GM23338 (cell line): ENCODE measurements around the gene PDK4.

ENCODE experiments used
- EZH2 ChIP-seq: fragments of 200-600 bp; sonication (generic); IDR thresholded peaks from one replicate; pipeline ENCODE4 v1.8.0; 2017; ENCODE audit warnings: antibody characterized with exemption, mild to moderate bottlenecking, low read depth; ENCODE audit not compliant: unreplicated experiment
- EZH2phosphoT487 ChIP-seq: fragments of 200-600 bp; sonication (generic); IDR thresholded peaks from one replicate; pipeline ENCODE4 v1.8.1; 2018; ENCODE audit warnings: antibody characterized with exemption; ENCODE audit not compliant: unreplicated experiment
- JUNB ChIP-seq: IDR thresholded peaks from one replicate; pipeline ENCODE4 v1.6.1; 2016; ENCODE audit warnings: antibody characterized with exemption; ENCODE audit not compliant: unreplicated experiment
- POLR2AphosphoS5 ChIP-seq: IDR thresholded peaks from 2 replicates; pipeline ENCODE4 v1.6.1; 2016; ENCODE audit warnings: antibody characterized with exemption, low read depth
- STAT1 ChIP-seq: IDR thresholded peaks from one replicate; pipeline ENCODE4 v1.6.1; 2016; ENCODE audit warnings: antibody characterized with exemption; ENCODE audit not compliant: unreplicated experiment
- TF ChIP-seq, protein P1 (sequence below), 2 experiments: fragments of 200-600 bp in 1 of 2; sonication (generic) in 1 of 2; conservative IDR thresholded peaks; 2 replicates each; pipeline versions ENCODE4 v1.5.1 to v1.6.1; 2016 to 2017; ENCODE audit warnings: antibody characterized with exemption in 2 of 2, low read depth in 2 of 2, mild to moderate bottlenecking in 2 of 2, moderate library complexity in 1 of 2
- TF ChIP-seq, protein P2 (sequence below): IDR thresholded peaks from one replicate; pipeline ENCODE4 v1.6.1; 2018; ENCODE audit warnings: antibody characterized with exemption; ENCODE audit not compliant: unreplicated experiment

DNA sequence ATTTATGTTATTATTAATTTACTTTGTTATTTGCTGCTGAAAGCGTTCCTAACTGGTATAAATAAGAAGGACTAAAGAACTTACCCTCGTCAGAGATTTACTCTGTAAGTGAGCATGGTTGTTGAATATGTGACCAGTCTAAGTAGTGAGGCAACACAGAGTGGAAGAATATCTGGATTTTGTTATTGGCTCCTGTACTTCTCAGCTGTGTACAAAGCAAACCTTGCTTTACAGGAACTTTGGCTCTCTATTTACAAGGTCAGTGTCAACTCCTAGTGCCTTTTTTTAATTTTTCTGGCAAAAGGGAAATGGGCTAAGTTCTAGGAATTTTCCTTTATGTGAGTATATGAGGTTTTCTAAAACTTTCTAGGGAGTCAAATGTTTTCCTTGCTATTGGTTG is 35.6 kb downstream of the PDK4 start:
- TF ChIP-seq, protein P1, sequence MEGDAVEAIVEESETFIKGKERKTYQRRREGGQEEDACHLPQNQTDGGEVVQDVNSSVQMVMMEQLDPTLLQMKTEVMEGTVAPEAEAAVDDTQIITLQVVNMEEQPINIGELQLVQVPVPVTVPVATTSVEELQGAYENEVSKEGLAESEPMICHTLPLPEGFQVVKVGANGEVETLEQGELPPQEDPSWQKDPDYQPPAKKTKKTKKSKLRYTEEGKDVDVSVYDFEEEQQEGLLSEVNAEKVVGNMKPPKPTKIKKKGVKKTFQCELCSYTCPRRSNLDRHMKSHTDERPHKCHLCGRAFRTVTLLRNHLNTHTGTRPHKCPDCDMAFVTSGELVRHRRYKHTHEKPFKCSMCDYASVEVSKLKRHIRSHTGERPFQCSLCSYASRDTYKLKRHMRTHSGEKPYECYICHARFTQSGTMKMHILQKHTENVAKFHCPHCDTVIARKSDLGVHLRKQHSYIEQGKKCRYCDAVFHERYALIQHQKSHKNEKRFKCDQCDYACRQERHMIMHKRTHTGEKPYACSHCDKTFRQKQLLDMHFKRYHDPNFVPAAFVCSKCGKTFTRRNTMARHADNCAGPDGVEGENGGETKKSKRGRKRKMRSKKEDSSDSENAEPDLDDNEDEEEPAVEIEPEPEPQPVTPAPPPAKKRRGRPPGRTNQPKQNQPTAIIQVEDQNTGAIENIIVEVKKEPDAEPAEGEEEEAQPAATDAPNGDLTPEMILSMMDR (conservative IDR thresholded peaks at IDR 0.05; ENCODE audit: low read depth in 2 of 2): no peak
- TF ChIP-seq EZH2: no peak
- TF ChIP-seq, protein P2, sequence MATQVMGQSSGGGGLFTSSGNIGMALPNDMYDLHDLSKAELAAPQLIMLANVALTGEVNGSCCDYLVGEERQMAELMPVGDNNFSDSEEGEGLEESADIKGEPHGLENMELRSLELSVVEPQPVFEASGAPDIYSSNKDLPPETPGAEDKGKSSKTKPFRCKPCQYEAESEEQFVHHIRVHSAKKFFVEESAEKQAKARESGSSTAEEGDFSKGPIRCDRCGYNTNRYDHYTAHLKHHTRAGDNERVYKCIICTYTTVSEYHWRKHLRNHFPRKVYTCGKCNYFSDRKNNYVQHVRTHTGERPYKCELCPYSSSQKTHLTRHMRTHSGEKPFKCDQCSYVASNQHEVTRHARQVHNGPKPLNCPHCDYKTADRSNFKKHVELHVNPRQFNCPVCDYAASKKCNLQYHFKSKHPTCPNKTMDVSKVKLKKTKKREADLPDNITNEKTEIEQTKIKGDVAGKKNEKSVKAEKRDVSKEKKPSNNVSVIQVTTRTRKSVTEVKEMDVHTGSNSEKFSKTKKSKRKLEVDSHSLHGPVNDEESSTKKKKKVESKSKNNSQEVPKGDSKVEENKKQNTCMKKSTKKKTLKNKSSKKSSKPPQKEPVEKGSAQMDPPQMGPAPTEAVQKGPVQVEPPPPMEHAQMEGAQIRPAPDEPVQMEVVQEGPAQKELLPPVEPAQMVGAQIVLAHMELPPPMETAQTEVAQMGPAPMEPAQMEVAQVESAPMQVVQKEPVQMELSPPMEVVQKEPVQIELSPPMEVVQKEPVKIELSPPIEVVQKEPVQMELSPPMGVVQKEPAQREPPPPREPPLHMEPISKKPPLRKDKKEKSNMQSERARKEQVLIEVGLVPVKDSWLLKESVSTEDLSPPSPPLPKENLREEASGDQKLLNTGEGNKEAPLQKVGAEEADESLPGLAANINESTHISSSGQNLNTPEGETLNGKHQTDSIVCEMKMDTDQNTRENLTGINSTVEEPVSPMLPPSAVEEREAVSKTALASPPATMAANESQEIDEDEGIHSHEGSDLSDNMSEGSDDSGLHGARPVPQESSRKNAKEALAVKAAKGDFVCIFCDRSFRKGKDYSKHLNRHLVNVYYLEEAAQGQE: no peak
- TF ChIP-seq JUNB: no peak
- TF ChIP-seq POLR2AphosphoS5: no peak
- TF ChIP-seq EZH2phosphoT487: no peak
- TF ChIP-seq STAT1: no peak
